Heart left ventricle (tissue), 16 donors: ENCODE data around the gene GNB3. TPM values are rescaled to one million over a fixed set of nuclear protein-coding genes. Genes with fewer than 3 reads are reported as not detected.
"Not testable (repeated sequence)": the region's sequence is repeated elsewhere in the genome, so short reads cannot be mapped to it uniquely, and the experiment has no call there.

Experiments used
- ATAC-seq, 4 donors: fragments of 200-7000 bp; cut with Tn5 transposase; one replicate each; pipeline ENCODE4 v1.9.1; 2020 to 2022; ENCODE audit warnings: moderate library complexity in 4 of 4, mild to moderate bottlenecking in 3 of 4, moderate number of reproducible peaks in 1 of 4
- DNase-seq, 5 donors: peaks; one replicate each; pipeline ENCODE4 v3.0.0-alpha.2; 2020
- H3K27ac ChIP-seq, 12 donors: fragments of 200-600 bp; sonication (generic) in 4 of 12; one replicate each; pipeline versions ENCODE4 v1.5.0 to v1.8.0; 2016 to 2022; ENCODE audit warnings: mild to moderate bottlenecking in 2 of 12
- H3K27me3 ChIP-seq, 9 donors: fragments of 200-600 bp; sonication (generic) in 2 of 9; one replicate each; pipeline versions ENCODE4 v1.5.1 to v1.8.0; 2016 to 2022; ENCODE audit warnings: mild to moderate bottlenecking in 3 of 9
- H3K36me3 ChIP-seq, 9 donors: fragments of 200-600 bp; sonication (generic) in 2 of 9; one replicate each; pipeline versions ENCODE4 v1.5.0 to v1.8.0; 2018 to 2022; ENCODE audit warnings: mild to moderate bottlenecking in 2 of 9
- H3K4me1 ChIP-seq, 12 donors: fragments of 200-600 bp; sonication (generic) in 4 of 12; one replicate each; pipeline versions ENCODE4 v1.5.0 to v1.8.0; 2016 to 2022; ENCODE audit warnings: mild to moderate bottlenecking in 3 of 12
- H3K4me3 ChIP-seq, 12 donors: fragments of 200-600 bp; sonication (generic) in 4 of 12; one replicate each; pipeline versions ENCODE4 v1.5.0 to v1.8.0; 2017 to 2022; ENCODE audit warnings: mild to moderate bottlenecking in 9 of 12, moderate library complexity in 4 of 12
- H3K9me3 ChIP-seq, 12 donors: fragments of 200-600 bp; sonication (generic) in 4 of 12; one replicate each; pipeline versions ENCODE4 v1.5.0 to v1.8.0; 2016 to 2022; ENCODE audit warnings: mild to moderate bottlenecking in 1 of 12
- POLR2A ChIP-seq, 2 donors: fragments of 450-650 bp; IDR thresholded peaks; one replicate each; pipeline ENCODE4 v1.6.1; 2017; ENCODE audit warnings: antibody characterized with exemption in 2 of 2, mild to moderate bottlenecking in 2 of 2, moderate library complexity in 2 of 2
- WGBS, 4 donors: extraction: QIAGEN DNeasy Blood & Tissue Kit in 2 of 4; methylation state at CpG; one replicate each; pipeline versions ENCODE4 v1.1.5 to v1.1.7; 2013 to 2018; 5-methylcytosine and 5-hydroxymethylcytosine counted together
- intact Hi-C, 10 donors: fragments of 100-400 bp; cut with DNase I; formaldehyde crosslinking; loops; one replicate each; pipeline versions ENCODE4 v1.11.1 to v1.14.2; 2022
- polyA plus RNA-seq, 2 donors: library from polyadenylated mRNA; stranded (reverse); fragments of 200-250 nt; gene quantifications; one replicate each; pipeline ENCODE4 v1.2.3, GENCODE V29; 2013
- total RNA-seq, 9 donors: library from RNA; depleted of rRNA in 2 of 9; stranded (reverse); fragments of >200 nt in 2 of 9; fragmentation: NEBNext Ultra II Directional in 3 of 9; extraction: Animal tissue kit (Norgen Biotek cat#: 25700) in 3 of 9; gene quantifications; one replicate each; pipeline versions ENCODE4 v1.1.0 to v1.2.4, GENCODE V29; 2016 to 2023
- TF ChIP-seq, protein P1 (sequence below), 12 donors: fragments of 200-600 bp; sonication (generic) in 4 of 12; IDR thresholded peaks; one replicate each; pipeline versions ENCODE4 v1.5.0 to v1.8.0; 2018 to 2022; ENCODE audit warnings: antibody characterized with exemption in 12 of 12, mild to moderate bottlenecking in 5 of 12
- donor health status: ischemic (EF 13 %, LVEDD 7.1; RV severe dilation, severe dysfunction).
- donor health status: healthy with polysubstance abuse.
- donor health status: DM: no; HTN: yes; CAD: no.
- donor health status: DM: no; HTN: no; CAD: no.
- donor health status: ischemic (EF 25% LVEDD 6.9; RV normal size, moderate dysfunction).
- donor health status: ischemic (EF 25% LVEDD 5.7; RV mildly dilated, moderate dysfunction).
- donor health status: healthy.
- donor health status: DM: yes; HTN: yes; CAD: no.
- donor health status: ischemic (EF 35%, LVEDD 5.7; RV mildly dilated, moderate dysfunction).
- donor health status: nonischemic (EF 11% LVEDD 7.7; RV severe dilation, severe dysfunction).
- donor health status: DM: yes; HTN: yes; CAD: no.
- donor health status: PGD.
- donor health status: ischemic (EF 29% LVEDD 5.4; RV normal size, mild dysfunction).
- donor health status: nonischemic (EF 23%, LVEDD 6.1; RV moderate dilation, normal function).

GNB3 gene
- total and polyA plus RNA-seq, 11 donors, result 0.64 to 12.4 (median 6.2) TPM

DNA sequence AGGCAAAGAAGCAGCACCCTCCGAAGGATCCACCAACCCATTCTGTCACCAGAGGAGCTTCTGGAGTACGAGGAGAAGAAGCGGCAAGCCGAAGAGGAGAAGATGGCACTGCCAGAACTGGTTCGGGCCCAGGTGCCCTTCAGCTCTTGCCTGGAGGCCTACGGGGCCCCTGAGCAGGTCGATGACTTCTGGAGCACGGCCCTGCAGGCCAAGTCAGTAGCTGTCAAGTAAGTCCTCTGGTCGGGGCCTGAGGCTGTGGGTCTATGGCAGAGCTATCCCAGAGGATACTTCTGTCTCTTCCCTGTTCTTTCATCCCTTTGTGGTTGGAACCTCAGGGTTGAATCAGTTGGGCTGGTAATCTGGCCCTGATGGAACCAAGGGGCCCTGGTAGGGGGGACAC lies 20.7 kb downstream of the GNB3 start:
- TF ChIP-seq, protein P1, sequence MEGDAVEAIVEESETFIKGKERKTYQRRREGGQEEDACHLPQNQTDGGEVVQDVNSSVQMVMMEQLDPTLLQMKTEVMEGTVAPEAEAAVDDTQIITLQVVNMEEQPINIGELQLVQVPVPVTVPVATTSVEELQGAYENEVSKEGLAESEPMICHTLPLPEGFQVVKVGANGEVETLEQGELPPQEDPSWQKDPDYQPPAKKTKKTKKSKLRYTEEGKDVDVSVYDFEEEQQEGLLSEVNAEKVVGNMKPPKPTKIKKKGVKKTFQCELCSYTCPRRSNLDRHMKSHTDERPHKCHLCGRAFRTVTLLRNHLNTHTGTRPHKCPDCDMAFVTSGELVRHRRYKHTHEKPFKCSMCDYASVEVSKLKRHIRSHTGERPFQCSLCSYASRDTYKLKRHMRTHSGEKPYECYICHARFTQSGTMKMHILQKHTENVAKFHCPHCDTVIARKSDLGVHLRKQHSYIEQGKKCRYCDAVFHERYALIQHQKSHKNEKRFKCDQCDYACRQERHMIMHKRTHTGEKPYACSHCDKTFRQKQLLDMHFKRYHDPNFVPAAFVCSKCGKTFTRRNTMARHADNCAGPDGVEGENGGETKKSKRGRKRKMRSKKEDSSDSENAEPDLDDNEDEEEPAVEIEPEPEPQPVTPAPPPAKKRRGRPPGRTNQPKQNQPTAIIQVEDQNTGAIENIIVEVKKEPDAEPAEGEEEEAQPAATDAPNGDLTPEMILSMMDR (IDR thresholded peaks at IDR 0.05), result no peak
- TF ChIP-seq POLR2A (IDR thresholded peaks at IDR 0.05), result no peak
- 91 to 96% (median 93%) methylated on average over 9 of the region's 9 CpGs for WGBS, 4 donors
- DNase-seq (no peak), ATAC-seq (no peak)
- no peak overlapping the region for H3K27ac ChIP-seq
- peaks cover 4 to 96% (median 92%) of the 10 kb centered on the region in 9 donors for H3K36me3 ChIP-seq
- H3K4me3 ChIP-seq, result no peak overlapping the region
- no peaks in the 10 kb centered on the region for H3K27me3 ChIP-seq
- H3K4me1 ChIP-seq, result peaks cover 0 to under 1% (median 0%) of the 10 kb centered on the region in 12 donors
- intact Hi-C loops, result loop anchor here in 1 of 10 donors (10.0 kb wide), 1 partner anchor 103 kb away; no protein-coding TSS in a partner anchor
- H3K9me3 ChIP-seq, result no peaks in the 10 kb centered on the region

GRCh38 chr12:6863033-6863432 lies 22.3 kb downstream of the GNB3 start:
- intact Hi-C loops, result loop anchor here in 1 of 10 donors (10.0 kb wide), 1 partner anchor 102 kb away; no protein-coding TSS in a partner anchor
- no peaks in the 10 kb centered on the region for H3K9me3 ChIP-seq
- peaks cover 4 to 79% (median 76%) of the 10 kb centered on the region in 9 donors for H3K36me3 ChIP-seq
- H3K27ac ChIP-seq, result no peak overlapping the region
- 92 to 95% (median 92%) methylated on average over 11 of the region's 11 CpGs for WGBS, 4 donors
- DNase-seq (no peak), ATAC-seq (no peak)
- no peak for TF ChIP-seq POLR2A (IDR thresholded peaks at IDR 0.05)
- TF ChIP-seq, protein P1 (IDR thresholded peaks at IDR 0.05), result no peak
- peaks cover 0 to 7% (median 5%) of the 10 kb centered on the region in 12 donors for H3K4me1 ChIP-seq
- no peaks in the 10 kb centered on the region for H3K27me3 ChIP-seq
- H3K4me3 ChIP-seq, result no peak overlapping the region

- H3K4me1 ChIP-seq, result peaks cover 3 to 14% (median 12%) of the 10 kb centered on the region in 12 donors
- TF ChIP-seq, protein P1 (IDR thresholded peaks at IDR 0.05), result no peak
- TF ChIP-seq POLR2A (IDR thresholded peaks at IDR 0.05), result no peak
- intact Hi-C loops, result loop anchor here in 1 of 10 donors (10.0 kb wide), 1 partner anchor 101 kb away; no protein-coding TSS in a partner anchor
- no peaks in the 10 kb centered on the region for H3K9me3 ChIP-seq
- H3K27me3 ChIP-seq, result no peaks in the 10 kb centered on the region
- H3K4me3 ChIP-seq, result no peak overlapping the region
- peaks cover 4 to 73% (median 68%) of the 10 kb centered on the region in 9 donors for H3K36me3 ChIP-seq
- H3K27ac ChIP-seq, result no peak overlapping the region
- DNase-seq (no peak), ATAC-seq (no peak)
- WGBS, 4 donors, result 95 to 98% (median 96%) methylated on average over 15 to 16 of the region's 16 CpGs
These were observed 23.0 kb downstream of the GNB3 start for GRCh38 chr12:6863586-6864321.

GRCh38 chr12:6865307-6865706 lies 24.6 kb downstream of the GNB3 start:
- intact Hi-C loops, result loop anchor here in 2 of 10 donors (5.0 to 10.0 kb wide), 3 partner anchors 99 to 247 kb away; partner anchors contain the start of gene MLF2 (in 2 of the 2)

More at GRCh38 chr12:6865307-6865706, 24.6 kb downstream of the GNB3 start:
- not testable (repeated sequence) for ATAC-seq, H3K4me3 ChIP-seq, H3K27ac ChIP-seq, DNase-seq, H3K9me3 ChIP-seq, H3K27me3 ChIP-seq
- H3K4me1 ChIP-seq, result peaks cover 11 to 28% (median 25%) of the 10 kb centered on the region in 12 donors
- 93 to 95% (median 94%) methylated on average over 4 to 5 of the region's 5 CpGs for WGBS, 4 donors
- peaks cover 0 to 73% (median 68%) of the 10 kb centered on the region in 9 donors for H3K36me3 ChIP-seq
